Omental fat pad (tissue), 4 donors: ENCODE results near the gene NUDCD2. TPM values are rescaled to one million over a fixed set of nuclear protein-coding genes. Genes with fewer than 3 reads are reported as not detected.
"Not testable (repeated sequence)": the region's sequence is repeated elsewhere in the genome, so short reads cannot be mapped to it uniquely, and the experiment has no call there.

Experiments used
- ATAC-seq: fragments of 150-250 bp; one replicate; pipeline ENCODE4 v1.9.1; 2016; ENCODE audit warnings: mild to moderate bottlenecking, moderate library complexity; ENCODE audit not compliant: low FRiP score
- DNase-seq: peaks from one replicate; pipeline ENCODE4 v3.0.0-alpha.2; 2019; ENCODE audit warnings: low spot score
- CTCF ChIP-seq, 3 donors: fragments of 450-650 bp; IDR thresholded peaks; one replicate each; pipeline ENCODE4 v1.5.1; 2016 to 2017; ENCODE audit warnings: antibody characterized with exemption in 3 of 3, mild to moderate bottlenecking in 3 of 3, moderate library complexity in 2 of 3
- total RNA-seq, 4 donors: library from RNA; depleted of rRNA; stranded (reverse); fragments of >200 nt; gene quantifications; one replicate each; pipeline ENCODE4 v1.1.0, GENCODE V29; 2016

The NUDCD2 gene
- total RNA-seq, 4 donors from 2014 or later, result 5.2 to 9.8 (median 5.9) TPM

- ATAC-seq, result no peak
- no peak for TF ChIP-seq CTCF (IDR thresholded peaks at IDR 0.05)
- no peak for DNase-seq
Measured at GRCh38 chr5:163456029-163456589, 3.8 kb downstream of the NUDCD2 start.

GRCh38 chr5:163455406-163455805, 4.5 kb downstream of the NUDCD2 start:
- DNase-seq, ATAC-seq: not testable (repeated sequence)

- no peak for DNase-seq
- no peak for TF ChIP-seq CTCF (IDR thresholded peaks at IDR 0.05)
- ATAC-seq, result no peak
Measured at GRCh38 chr5:163453705-163454104, 6.2 kb downstream of the NUDCD2 start.

- no peak for TF ChIP-seq CTCF (IDR thresholded peaks at IDR 0.05)
- DNase-seq, result no peak
- ATAC-seq, result no peak
Measured at GRCh38 chr5:163451489-163451888, 8.4 kb downstream of the NUDCD2 start.

- DNase-seq, result no peak
- no peak for TF ChIP-seq CTCF (IDR thresholded peaks at IDR 0.05)
- no peak for ATAC-seq
Measured at GRCh38 chr5:163448491-163448890, 11.4 kb downstream of the NUDCD2 start.

GRCh38 chr5:163447875-163448274, 12.0 kb downstream of the NUDCD2 start:
- ATAC-seq (no peak), DNase-seq (no peak)
- no peak for TF ChIP-seq CTCF (IDR thresholded peaks at IDR 0.05)

GRCh38 chr5:163447191-163447590, 12.7 kb downstream of the NUDCD2 start:
- TF ChIP-seq CTCF (IDR thresholded peaks at IDR 0.05), result no peak
- DNase-seq (no peak), ATAC-seq (no peak)

GRCh38 chr5:163445345-163445744, 14.6 kb downstream of the NUDCD2 start:
- DNase-seq (no peak), ATAC-seq (no peak)
- TF ChIP-seq CTCF (IDR thresholded peaks at IDR 0.05), result no peak
